ENCODE data around the gene PPP2R2B.
"Not testable (repeated sequence)": the region's sequence is repeated elsewhere in the genome, so short reads cannot be mapped to it uniquely, and the experiment has no call there.

The PPP2R2B gene

GRCh38 chr5:146624179-146624578 is 254.4 kb downstream of the PPP2R2B start:
- DNase-seq (ENCODE audit: insufficient read length, low spot score) (no peak), FAIRE-seq (no peak)

GRCh38 chr5:146623666-146624065 is 254.9 kb downstream of the PPP2R2B start:
- no peak for DNase-seq (ENCODE audit: insufficient read length, low spot score)
- no peak for FAIRE-seq

GRCh38 chr5:146623009-146623408 is 255.5 kb downstream of the PPP2R2B start:
- DNase-seq (ENCODE audit: insufficient read length, low spot score) (no peak), FAIRE-seq (no peak)

- no peak for DNase-seq (ENCODE audit: insufficient read length, low spot score)
- FAIRE-seq, result no peak
Measured at GRCh38 chr5:146622391-146622790, 256.2 kb downstream of the PPP2R2B start.

GRCh38 chr5:146620669-146621051 is 257.9 kb downstream of the PPP2R2B start:
- no peak for FAIRE-seq
- no peak for DNase-seq (ENCODE audit: insufficient read length, low spot score)

GRCh38 chr5:146620031-146620668 is 258.4 kb downstream of the PPP2R2B start:
- no peak for FAIRE-seq
- DNase-seq (ENCODE audit: insufficient read length, low spot score), result no peak

- DNase-seq (ENCODE audit: insufficient read length, low spot score), result no peak
- FAIRE-seq, result no peak
Measured at GRCh38 chr5:146618434-146618833, 260.1 kb downstream of the PPP2R2B start.

GRCh38 chr5:146609731-146610130 is 268.8 kb downstream of the PPP2R2B start:
- DNase-seq (ENCODE audit: insufficient read length, low spot score); FAIRE-seq: not testable (repeated sequence)

- DNase-seq (ENCODE audit: insufficient read length, low spot score), result no peak
- FAIRE-seq, result no peak
Measured at GRCh38 chr5:146607659-146608332, 270.8 kb downstream of the PPP2R2B start.

- DNase-seq (ENCODE audit: insufficient read length, low spot score) (no peak), FAIRE-seq (no peak)
Measured at GRCh38 chr5:146606893-146607292, 271.7 kb downstream of the PPP2R2B start.

- DNase-seq (ENCODE audit: insufficient read length, low spot score), result no peak
- FAIRE-seq, result no peak
Measured at GRCh38 chr5:146600376-146600775, 278.2 kb downstream of the PPP2R2B start.

- FAIRE-seq (no peak), DNase-seq (ENCODE audit: insufficient read length, low spot score) (no peak)
Measured at GRCh38 chr5:146599261-146599660, 279.3 kb downstream of the PPP2R2B start.

GRCh38 chr5:146595088-146595487 is 283.5 kb downstream of the PPP2R2B start:
- FAIRE-seq (no peak), DNase-seq (ENCODE audit: insufficient read length, low spot score) (no peak)

GRCh38 chr5:146592352-146592751 is 286.2 kb downstream of the PPP2R2B start:
- FAIRE-seq (no peak), DNase-seq (ENCODE audit: insufficient read length, low spot score) (no peak)

GRCh38 chr5:146589028-146589345 is 289.6 kb downstream of the PPP2R2B start:
- DNase-seq (ENCODE audit: insufficient read length, low spot score), result no peak
- no peak for FAIRE-seq

- FAIRE-seq (peak; percentile 18), DNase-seq (ENCODE audit: insufficient read length, low spot score) (no peak)
Measured at GRCh38 chr5:146588331-146589027, 290.1 kb downstream of the PPP2R2B start.

- no peak for FAIRE-seq
- DNase-seq (ENCODE audit: insufficient read length, low spot score), result no peak
Measured at GRCh38 chr5:146586752-146587151, 291.8 kb downstream of the PPP2R2B start.

- FAIRE-seq, result no peak
- no peak for DNase-seq (ENCODE audit: insufficient read length, low spot score)
Measured at GRCh38 chr5:146584750-146585149, 293.8 kb downstream of the PPP2R2B start.

GRCh38 chr5:146582051-146582596 is 296.4 kb downstream of the PPP2R2B start:
- DNase-seq (ENCODE audit: insufficient read length, low spot score) (no peak), FAIRE-seq (no peak)

- FAIRE-seq, result no peak
Measured at GRCh38 chr5:146580237-146580636, 298.3 kb downstream of the PPP2R2B start.

GRCh38 chr5:146574713-146575112 is 303.8 kb downstream of the PPP2R2B start:
- DNase-seq (ENCODE audit: insufficient read length, low spot score), result no peak

More at GRCh38 chr5:146580237-146580636, 298.3 kb downstream of the PPP2R2B start:
- DNase-seq (ENCODE audit: insufficient read length, low spot score), result no peak

GRCh38 chr5:146568161-146568560 is 310.4 kb downstream of the PPP2R2B start:
- FAIRE-seq, result no peak
- no peak for DNase-seq (ENCODE audit: insufficient read length, low spot score)

More at GRCh38 chr5:146574713-146575112, 303.8 kb downstream of the PPP2R2B start:
- FAIRE-seq, result no peak
